A549 (cell line): ENCODE results near the gene SEC24B. TPM values are rescaled to one million over a fixed set of nuclear protein-coding genes. Genes with fewer than 3 reads are reported as not detected.

Experiments used
- ATAC-seq, 2 experiments: fragments of 200-7000 bp in 1 of 2; fragments of >200 bp in 1 of 2; cut with Nextera tagmentation in 1 of 2; cut with Tn5 transposase in 1 of 2; 3 replicates each; pipeline versions ENCODE4 v1.8.0 to v1.9.1; 2018 to 2020; ENCODE audit warnings: mild to moderate bottlenecking in 1 of 2, moderate library complexity in 1 of 2
- CTCF ChIA-PET: fragments of 300-600 bp; sonication (Branson Sonifier 250); formaldehyde crosslinking; extraction: SDS; loops from one replicate; lab custom pipeline; 2021; ENCODE audit warnings: antibody characterized with exemption, inconsistent platforms; lab: Yijun Ruan, JAX
- POLR2A ChIA-PET: fragments of 350-600 bp; formaldehyde crosslinking; extraction: SDS; loops from one replicate; lab custom pipeline; 2021; ENCODE audit warnings: antibody characterized with exemption, inconsistent platforms; lab: Yijun Ruan, JAX
- DNase-seq, 2 experiments: peaks; one replicate each; pipeline versions ENCODE4 v3.0.0 to v3.0.0-alpha.2; 2011 to 2016; ENCODE audit warnings: low read depth in 1 of 2, low spot score in 1 of 2
- FAIRE-seq: peaks from 2 replicates; lab custom pipeline; 2011; peaks lifted over from hg19 to GRCh38; lab: Jason Lieb, UNC
- H3K27ac ChIP-seq, 2 experiments: fragments of >200 bp; sonication (Bioruptor Twin); formaldehyde crosslinking; 3 replicates each; pipeline ENCODE4 v1.5.1; 2016 to 2017
- H3K4me1 ChIP-seq: fragments of >200 bp; sonication (Bioruptor Twin); formaldehyde crosslinking; 3 replicates; pipeline ENCODE4 v1.6.1; 2016
- H3K4me2 ChIP-seq: fragments of >200 bp; sonication (Bioruptor Twin); formaldehyde crosslinking; 3 replicates; pipeline ENCODE4 v1.6.1; 2016
- H3K4me3 ChIP-seq: fragments of >200 bp; sonication (Bioruptor Twin); formaldehyde crosslinking; 3 replicates; pipeline ENCODE4 v1.5.1; 2016
- H3K9me3 ChIP-seq: fragments of >200 bp; sonication (Bioruptor Twin); formaldehyde crosslinking; 3 replicates; pipeline ENCODE4 v1.6.1; 2016
- BHLHE40 ChIP-seq: IDR thresholded peaks from 2 replicates; pipeline ENCODE4 v1.6.1; 2012; ENCODE audit warnings: low read depth, low read length, inconsistent platforms
- CBX2 ChIP-seq: fragments of 200-600 bp; sonication (generic); IDR thresholded peaks from 2 replicates; pipeline ENCODE4 v1.6.1; 2016; ENCODE audit warnings: low read depth, mild to moderate bottlenecking, borderline replicate concordance
- CBX8 ChIP-seq: fragments of 200-600 bp; sonication (generic); IDR thresholded peaks from 2 replicates; pipeline ENCODE4 v1.6.1; 2016
- CHD2 ChIP-seq: fragments of 150-350 bp; IDR thresholded peaks from 2 replicates; pipeline ENCODE4 v1.6.1; 2014; ENCODE audit warnings: low read length; ENCODE audit not compliant: partially characterized antibody
- CHD4 ChIP-seq: fragments of 200-600 bp; sonication (generic); IDR thresholded peaks from 2 replicates; pipeline ENCODE4 v1.6.1; 2016; ENCODE audit warnings: antibody characterized with exemption, mild to moderate bottlenecking, borderline replicate concordance
- CTCF ChIP-seq: fragments of >200 bp; sonication (Bioruptor Twin); formaldehyde crosslinking; IDR thresholded peaks from 3 replicates; pipeline ENCODE4 v1.5.1; 2016
- EHF ChIP-seq: fragments of 250-450 bp; sonication (Bioruptor Pico); IDR thresholded peaks from 2 replicates; pipeline ENCODE4 v1.5.0; 2020; ENCODE audit warnings: mild to moderate bottlenecking
- ELK1 ChIP-seq: fragments of 150-350 bp; IDR thresholded peaks from 2 replicates; pipeline ENCODE4 v1.6.1; 2014; ENCODE audit warnings: low read depth, mild to moderate bottlenecking, low read length
- FOSB ChIP-seq: fragments of 250-450 bp; sonication (Bioruptor Pico); IDR thresholded peaks from 2 replicates; pipeline ENCODE4 v1.5.0; 2020; ENCODE audit warnings: mild to moderate bottlenecking, moderate library complexity
- HEYL ChIP-seq: fragments of 250-450 bp; sonication (Bioruptor Pico); IDR thresholded peaks from 2 replicates; pipeline ENCODE4 v1.8.0; 2021; ENCODE audit warnings: mild to moderate bottlenecking, moderate library complexity
- HMGXB4 ChIP-seq: fragments of 250-450 bp; sonication (Bioruptor Pico); IDR thresholded peaks from 2 replicates; pipeline ENCODE4 v1.5.0; 2021; ENCODE audit warnings: mild to moderate bottlenecking, moderate library complexity, borderline replicate concordance
- HOXA7 ChIP-seq: fragments of 250-450 bp; sonication (Bioruptor Pico); IDR thresholded peaks from 2 replicates; pipeline ENCODE4 v1.5.0; 2020; ENCODE audit warnings: mild to moderate bottlenecking, moderate library complexity
- HOXB5 ChIP-seq: fragments of 250-450 bp; sonication (Bioruptor Pico); IDR thresholded peaks from 2 replicates; pipeline ENCODE4 v1.5.0; 2020; ENCODE audit warnings: mild to moderate bottlenecking, moderate library complexity
- JUN ChIP-seq, 2 experiments: fragments of >200 bp; sonication (Bioruptor Twin); formaldehyde crosslinking; IDR thresholded peaks; 2 replicates in 1 of 2; 3 replicates in 1 of 2; pipeline ENCODE4 v1.6.1; 2016 to 2017
- KDM1A ChIP-seq: fragments of 200-600 bp; sonication (generic); IDR thresholded peaks from 2 replicates; pipeline ENCODE4 v1.6.1; 2016; ENCODE audit warnings: low read depth, mild to moderate bottlenecking
- MAFK ChIP-seq: fragments of 450-650 bp; IDR thresholded peaks from 2 replicates; pipeline ENCODE4 v1.6.1; 2014; ENCODE audit not compliant: partially characterized antibody
- MAX ChIP-seq: IDR thresholded peaks from 2 replicates; pipeline ENCODE4 v1.6.1; 2012
- MAZ ChIP-seq: fragments of 150-350 bp; IDR thresholded peaks from 2 replicates; pipeline ENCODE4 v1.6.1; 2014; ENCODE audit warnings: antibody characterized with exemption, low read depth, low read length, borderline replicate concordance
- NFE2L2 ChIP-seq: fragments of 150-350 bp; conservative IDR thresholded peaks from 2 replicates; pipeline ENCODE4 v1.6.1; 2014; ENCODE audit warnings: low read length
- NPAS2 ChIP-seq: fragments of 250-450 bp; sonication (Bioruptor Pico); IDR thresholded peaks from 2 replicates; pipeline ENCODE4 v1.8.0; 2022; ENCODE audit warnings: mild to moderate bottlenecking, moderate library complexity, borderline replicate concordance
- POLR2AphosphoS2 ChIP-seq: conservative IDR thresholded peaks from 2 replicates; pipeline ENCODE4 v1.6.1; 2012; ENCODE audit warnings: low read length, improper control_type of control experiment, inconsistent platforms
- RAD21 ChIP-seq, 2 experiments: fragments of >200 bp in 1 of 2; sonication (Bioruptor Twin) in 1 of 2; formaldehyde crosslinking in 1 of 2; IDR thresholded peaks in 1 of 2; conservative IDR thresholded peaks in 1 of 2; 2 replicates in 1 of 2; 3 replicates in 1 of 2; pipeline ENCODE4 v1.6.1; 2012 to 2018; ENCODE audit warnings: inconsistent platforms in 1 of 2
- ZC3H11A ChIP-seq: fragments of 450-650 bp; IDR thresholded peaks from 2 replicates; pipeline ENCODE4 v1.6.1; 2014; ENCODE audit warnings: antibody characterized with exemption, mild to moderate bottlenecking
- WGBS: methylation state at CpG from one replicate; pipeline ENCODE4 v1.1.6; 2017; ENCODE audit errors: missing lambda C conversion rate; 5-methylcytosine and 5-hydroxymethylcytosine counted together
- polyA plus RNA-seq, 4 experiments: library from polyadenylated mRNA; depleted of rRNA in 3 of 4; stranded (reverse); fragments of >200 nt; fragmentation: RNase III in 1 of 4; extraction: RNeasy Plus Mini Kit Qiagen cat#74134 plus additional on column Dnase treatment in 1 of 4; gene quantifications; 2 replicates in 3 of 4; 3 replicates in 1 of 4; pipeline ENCODE4 v1.2.3, GENCODE V29; 2011 to 2017

Gene SEC24B
- polyA plus RNA-seq, 2 of the 4 experiments (the other 2 are of a cell fraction): 13.8 to 40.0 TPM

GRCh38 chr4:109494563-109494962 is 60.9 kb downstream of the SEC24B start:
- H3K27ac ChIP-seq: no peak overlapping the region
- ATAC-seq (no peak), FAIRE-seq (no peak), DNase-seq (no peak)
- no peaks in the 10 kb centered on the region for H3K9me3 ChIP-seq
- ChIA-PET POLR2A (no interaction called here), CTCF (interaction anchor here (0.6 kb wide), 1 partner anchor 162 kb away, joined by 3 read pairs; no protein-coding TSS in a partner anchor)
- no peak for TF ChIP-seq NPAS2 (CRISPR knock-in tag)
- TF ChIP-seq EHF (CRISPR knock-in tag): no peak
- no peak for TF ChIP-seq ZC3H11A
- no peak for TF ChIP-seq JUN (IDR thresholded peaks at IDR 0.05)
- no peak for TF ChIP-seq CBX8
- no peak for TF ChIP-seq RAD21 (conservative IDR thresholded peaks at IDR 0.05 in 1 of 2, IDR thresholded peaks at IDR 0.05 in 1 of 2)
- TF ChIP-seq POLR2AphosphoS2: no peak
- TF ChIP-seq FOSB: no peak
- TF ChIP-seq CHD2: no peak
- no peak for TF ChIP-seq MAFK
- TF ChIP-seq MAX: no peak
- H3K4me3 ChIP-seq: no peak overlapping the region
- H3K4me2 ChIP-seq: no peak overlapping the region
- WGBS: 92% methylated on average over 3 of the region's 3 CpGs
- H3K4me1 ChIP-seq: no peaks in the 10 kb centered on the region

GRCh38 chr4:109495514-109495913 is 61.9 kb downstream of the SEC24B start:
- no peak overlapping the region for H3K4me3 ChIP-seq
- ChIA-PET POLR2A (no interaction called here), CTCF (no interaction called here)
- ATAC-seq (no peak), FAIRE-seq (no peak)
- H3K27ac ChIP-seq: no peak overlapping the region
- no peaks in the 10 kb centered on the region for H3K9me3 ChIP-seq
- TF ChIP-seq POLR2AphosphoS2 (no peak), CBX2 (no peak), NPAS2 (CRISPR knock-in tag) (no peak), ELK1 (no peak), KDM1A (no peak), CTCF (no peak), MAFK (no peak), MAZ (no peak), NFE2L2 (no peak), ZC3H11A (no peak)
- TF ChIP-seq, all 56 proteins: peak for 0
- H3K4me2 ChIP-seq: no peak overlapping the region
- WGBS: 91% methylated on average over 7 of the region's 7 CpGs
- no peak for DNase-seq
- no peaks in the 10 kb centered on the region for H3K4me1 ChIP-seq

GRCh38 chr4:109496875-109497274 is 63.3 kb downstream of the SEC24B start:
- H3K4me2 ChIP-seq: no peak overlapping the region
- CTCF ChIA-PET: no interaction called here
- WGBS: 85% methylated on average over 2 of the region's 2 CpGs
- H3K4me3 ChIP-seq: no peak overlapping the region
- POLR2A ChIA-PET: no interaction called here
- no peak overlapping the region for H3K27ac ChIP-seq
- TF ChIP-seq CHD4: no peak
- no peak for TF ChIP-seq BHLHE40
- no peak for TF ChIP-seq MAX
- no peak for TF ChIP-seq HEYL (CRISPR knock-in tag)
- no peak for TF ChIP-seq HMGXB4 (CRISPR knock-in tag)
- no peak for TF ChIP-seq RAD21 (conservative IDR thresholded peaks at IDR 0.05 in 1 of 2, IDR thresholded peaks at IDR 0.05 in 1 of 2)
- TF ChIP-seq NPAS2 (CRISPR knock-in tag): no peak
- TF ChIP-seq HOXA7 (CRISPR knock-in tag): no peak
- TF ChIP-seq FOSB: no peak
- no peak for TF ChIP-seq HOXB5 (CRISPR knock-in tag)
- no peak for TF ChIP-seq CBX2
- no peaks in the 10 kb centered on the region for H3K4me1 ChIP-seq
- DNase-seq: no peak
- no peak for ATAC-seq
- FAIRE-seq: no peak
- H3K9me3 ChIP-seq: no peaks in the 10 kb centered on the region
